ENCODE measurements around the gene ST3GAL4.
"Not testable (repeated sequence)": the region's sequence is repeated elsewhere in the genome, so short reads cannot be mapped to it uniquely, and the experiment has no call there.

Gene ST3GAL4

GRCh38 chr11:126374562-126375300 is 19.2 kb downstream of the ST3GAL4 start:
- not testable (repeated sequence) for H3K4me3 Mint-ChIP-seq; H3K4me1 Mint-ChIP-seq; H3K27me3 Mint-ChIP-seq; H3K36me3 Mint-ChIP-seq (ENCODE audit: low read depth); ATAC-seq; DNase-seq; H3K27ac Mint-ChIP-seq; H3K9me3 Mint-ChIP-seq

DNA sequence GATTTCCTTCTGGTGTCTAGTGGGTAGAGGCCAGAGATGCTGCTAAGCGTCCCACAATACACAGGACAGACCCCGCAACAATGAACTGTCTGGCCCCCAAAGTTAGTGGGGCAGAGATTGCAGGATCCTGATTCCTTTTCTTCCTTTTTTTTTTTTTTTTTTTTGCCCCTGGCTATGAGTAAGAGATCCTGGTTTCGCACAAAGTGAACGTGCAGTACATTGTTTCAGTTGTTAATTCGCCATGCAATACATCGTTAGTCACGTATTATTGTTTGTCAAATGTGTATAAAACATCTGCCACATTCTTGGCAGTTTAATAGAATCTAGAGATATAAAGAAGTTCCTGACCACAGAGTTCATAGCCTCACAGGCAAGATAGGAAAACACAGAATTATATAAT is 20.2 kb downstream of the ST3GAL4 start:
- ATAC-seq (no peak), DNase-seq (no peak)
- no peaks in the 10 kb centered on the region for H3K27me3 Mint-ChIP-seq
- H3K4me3 Mint-ChIP-seq, result no peak overlapping the region
- H3K36me3 Mint-ChIP-seq (ENCODE audit: low read depth), result no peaks in the 10 kb centered on the region
- H3K27ac Mint-ChIP-seq, result no peak overlapping the region
- no peaks in the 10 kb centered on the region for H3K9me3 Mint-ChIP-seq
- no peaks in the 10 kb centered on the region for H3K4me1 Mint-ChIP-seq

- no peaks in the 10 kb centered on the region for H3K27me3 Mint-ChIP-seq
- no peak for ATAC-seq
- no peak overlapping the region for H3K4me3 Mint-ChIP-seq
- no peaks in the 10 kb centered on the region for H3K36me3 Mint-ChIP-seq (ENCODE audit: low read depth)
- no peak for DNase-seq
- no peaks in the 10 kb centered on the region for H3K9me3 Mint-ChIP-seq
- no peaks in the 10 kb centered on the region for H3K4me1 Mint-ChIP-seq
- H3K27ac Mint-ChIP-seq, result no peak overlapping the region
These were observed 23.3 kb downstream of the ST3GAL4 start for GRCh38 chr11:126378763-126379162.

- Mint-ChIP-seq H3K9me3 (no peaks in the 10 kb centered on the region), H3K4me1 (no peaks in the 10 kb centered on the region)
These were observed 25.4 kb downstream of the ST3GAL4 start for GRCh38 chr11:126380909-126381308.

GRCh38 chr11:126381960-126382359 is 26.5 kb downstream of the ST3GAL4 start:
- H3K27me3 Mint-ChIP-seq; H3K4me1 Mint-ChIP-seq; DNase-seq; H3K27ac Mint-ChIP-seq; H3K9me3 Mint-ChIP-seq; H3K36me3 Mint-ChIP-seq (ENCODE audit: low read depth); H3K4me3 Mint-ChIP-seq; ATAC-seq: not testable (repeated sequence)

More at GRCh38 chr11:126380909-126381308, 25.4 kb downstream of the ST3GAL4 start:
- no peak for DNase-seq
- Mint-ChIP-seq H3K4me3 (no peak overlapping the region), H3K27ac (no peak overlapping the region), H3K27me3 (no peaks in the 10 kb centered on the region), H3K36me3 (ENCODE audit: low read depth) (no peaks in the 10 kb centered on the region)
- ATAC-seq, result no peak

DNA sequence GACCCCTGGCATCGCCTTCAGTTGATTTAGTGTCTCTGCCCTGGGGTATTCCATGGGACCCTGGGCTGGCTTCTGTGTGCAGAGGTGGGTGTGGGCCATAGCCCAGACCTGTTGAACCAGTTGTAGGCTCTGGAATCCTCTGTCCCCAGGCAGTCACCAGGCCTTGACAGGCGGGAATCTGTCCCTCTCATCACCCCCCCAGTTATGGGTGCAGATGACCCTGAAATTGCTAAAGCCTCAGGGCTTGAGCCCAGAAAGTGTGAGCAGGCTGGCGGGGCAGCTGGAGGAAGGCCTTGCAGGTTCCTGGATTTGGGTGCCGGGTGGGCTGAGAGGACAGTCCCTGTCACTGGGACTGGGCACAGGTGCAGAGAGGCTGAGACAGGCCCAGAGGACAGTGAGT is 27.2 kb downstream of the ST3GAL4 start:
- DNase-seq; H3K27me3 Mint-ChIP-seq; H3K36me3 Mint-ChIP-seq (ENCODE audit: low read depth); H3K9me3 Mint-ChIP-seq; H3K27ac Mint-ChIP-seq; H3K4me1 Mint-ChIP-seq; H3K4me3 Mint-ChIP-seq; ATAC-seq: not testable (repeated sequence)

GRCh38 chr11:126383339-126384335 is 28.2 kb downstream of the ST3GAL4 start:
- peaks cover 1% of the 10 kb centered on the region for H3K4me1 Mint-ChIP-seq
- H3K9me3 Mint-ChIP-seq, result no peaks in the 10 kb centered on the region
- H3K27ac Mint-ChIP-seq, result no peak overlapping the region
- no peak for ATAC-seq
- H3K27me3 Mint-ChIP-seq, result no peaks in the 10 kb centered on the region
- no peaks in the 10 kb centered on the region for H3K36me3 Mint-ChIP-seq (ENCODE audit: low read depth)
- no peak for DNase-seq
- H3K4me3 Mint-ChIP-seq, result no peak overlapping the region

DNA sequence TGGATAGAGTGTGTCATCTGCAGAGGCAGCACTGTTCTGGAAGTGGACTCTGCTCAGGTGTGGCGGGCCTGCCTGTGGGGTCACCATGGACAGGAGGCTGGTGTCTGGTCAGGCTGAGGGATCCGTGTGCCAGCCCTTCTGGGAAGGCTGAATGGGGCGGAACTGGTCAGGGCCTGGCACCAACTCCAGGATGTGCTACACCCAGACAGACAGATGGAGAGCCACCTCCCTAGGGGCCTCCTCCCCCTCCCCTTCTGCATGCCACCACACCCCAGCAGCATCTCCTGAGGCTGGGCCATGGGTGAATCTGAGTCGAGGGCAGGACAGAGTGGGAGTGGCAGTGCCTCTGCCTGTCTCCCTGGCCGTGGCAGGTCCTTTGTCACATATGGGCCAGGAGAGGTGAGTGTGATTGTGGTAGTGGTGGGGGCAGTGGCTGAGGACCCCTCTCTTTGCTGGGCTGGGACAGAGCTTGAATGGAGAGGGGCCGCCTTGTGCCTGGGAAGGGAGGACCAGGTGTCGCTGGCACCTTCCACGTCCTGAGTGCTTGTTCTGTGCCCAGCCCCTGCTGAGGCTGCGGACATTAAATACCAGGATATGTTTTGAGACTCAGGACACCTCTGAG is 29.1 kb downstream of the ST3GAL4 start:
- no peaks in the 10 kb centered on the region for H3K9me3 Mint-ChIP-seq
- no peaks in the 10 kb centered on the region for H3K27me3 Mint-ChIP-seq
- no peak overlapping the region for H3K4me3 Mint-ChIP-seq
- peaks cover 1% of the 10 kb centered on the region for H3K4me1 Mint-ChIP-seq
- no peak for ATAC-seq
- H3K27ac Mint-ChIP-seq, result no peak overlapping the region
- H3K36me3 Mint-ChIP-seq (ENCODE audit: low read depth), result no peaks in the 10 kb centered on the region
- DNase-seq, result no peak

GRCh38 chr11:126385991-126386728 is 30.7 kb downstream of the ST3GAL4 start:
- DNase-seq (no peak), ATAC-seq (no peak)
- Mint-ChIP-seq H3K27ac (no peak overlapping the region), H3K4me3 (no peak overlapping the region), H3K9me3 (no peaks in the 10 kb centered on the region), H3K4me1 (peaks cover 1% of the 10 kb centered on the region), H3K36me3 (ENCODE audit: low read depth) (no peaks in the 10 kb centered on the region), H3K27me3 (no peaks in the 10 kb centered on the region)

DNA sequence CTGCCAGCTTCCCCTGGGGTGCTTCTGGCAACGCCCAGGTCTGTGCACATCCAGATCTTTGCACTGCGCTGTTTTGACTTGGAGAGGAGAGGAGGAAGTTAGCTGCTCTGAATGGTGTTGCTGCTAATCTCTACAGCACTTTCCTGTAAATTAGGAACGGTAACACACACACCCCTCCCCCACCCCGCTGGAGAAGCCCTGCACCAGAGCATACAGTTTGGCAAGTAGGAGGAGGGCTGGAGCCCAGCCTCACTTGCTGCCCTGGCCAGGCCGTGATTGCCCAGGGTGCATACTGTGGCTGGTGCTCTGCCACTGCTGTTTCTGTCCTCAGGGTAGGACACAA is 31.2 kb downstream of the ST3GAL4 start:
- not testable (repeated sequence) for H3K4me1 Mint-ChIP-seq; H3K9me3 Mint-ChIP-seq; H3K4me3 Mint-ChIP-seq; H3K27ac Mint-ChIP-seq; H3K36me3 Mint-ChIP-seq (ENCODE audit: low read depth); DNase-seq; ATAC-seq; H3K27me3 Mint-ChIP-seq

DNA sequence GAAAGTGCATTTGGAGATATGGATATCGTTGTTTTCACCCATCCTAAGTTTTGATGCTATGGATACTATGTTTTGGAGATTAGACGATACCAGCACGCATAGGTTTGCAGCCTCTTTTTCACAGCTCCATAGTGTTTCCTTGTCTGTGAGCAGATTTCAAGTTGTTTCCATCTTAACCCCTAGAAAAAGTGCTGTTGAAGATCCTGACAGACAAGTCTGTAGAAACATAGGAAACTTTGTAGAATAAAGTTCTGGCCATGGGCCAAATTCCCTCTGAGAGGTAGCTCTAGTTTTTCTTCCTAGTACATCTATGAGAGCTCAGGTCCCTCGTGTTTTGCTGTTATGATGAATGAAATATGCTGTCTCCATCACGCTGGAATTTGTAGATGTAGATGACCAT is 32.4 kb downstream of the ST3GAL4 start:
- Mint-ChIP-seq H3K4me3 (no peak overlapping the region), H3K27ac (no peak overlapping the region), H3K36me3 (ENCODE audit: low read depth) (no peaks in the 10 kb centered on the region)

DNA sequence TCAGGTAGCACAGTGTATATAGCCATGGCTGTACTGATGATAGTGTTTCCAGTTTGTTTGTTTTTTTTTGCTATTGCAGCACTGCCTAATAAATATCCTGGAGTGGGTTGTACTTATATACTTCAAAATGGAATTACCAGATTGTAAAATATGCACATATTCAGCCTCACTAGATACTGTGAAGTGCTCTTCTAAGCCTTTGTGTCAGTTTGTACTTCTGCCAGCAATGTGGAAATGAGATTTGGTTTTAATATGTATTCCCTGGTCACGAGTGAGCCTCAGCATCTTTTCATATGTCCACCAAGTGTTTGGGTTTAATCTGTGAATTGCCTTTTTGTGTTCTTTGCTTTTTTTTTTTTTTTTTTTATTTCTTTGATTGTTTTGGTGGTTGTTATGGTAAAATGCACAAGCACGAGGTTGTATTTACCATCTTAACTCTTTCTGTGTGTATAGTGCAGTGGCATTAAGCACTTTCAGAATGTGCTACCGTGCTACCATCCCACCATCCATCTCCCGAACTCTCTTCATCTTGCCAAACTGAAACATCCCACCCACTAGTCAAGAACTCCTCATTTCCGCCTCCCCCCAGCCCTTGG is 34.9 kb downstream of the ST3GAL4 start:
- no peak for ATAC-seq
- Mint-ChIP-seq H3K9me3 (no peaks in the 10 kb centered on the region), H3K36me3 (ENCODE audit: low read depth) (no peaks in the 10 kb centered on the region), H3K4me1 (peaks cover 5% of the 10 kb centered on the region), H3K4me3 (no peak overlapping the region), H3K27ac (no peak overlapping the region), H3K27me3 (no peaks in the 10 kb centered on the region)
- DNase-seq, result no peak

More for the DNA sequence above, 32.4 kb downstream of the ST3GAL4 start:
- no peaks in the 10 kb centered on the region for H3K9me3 Mint-ChIP-seq
- H3K4me1 Mint-ChIP-seq, result peaks cover 5% of the 10 kb centered on the region
- ATAC-seq, result no peak
- no peak for DNase-seq
- H3K27me3 Mint-ChIP-seq, result no peaks in the 10 kb centered on the region

DNA sequence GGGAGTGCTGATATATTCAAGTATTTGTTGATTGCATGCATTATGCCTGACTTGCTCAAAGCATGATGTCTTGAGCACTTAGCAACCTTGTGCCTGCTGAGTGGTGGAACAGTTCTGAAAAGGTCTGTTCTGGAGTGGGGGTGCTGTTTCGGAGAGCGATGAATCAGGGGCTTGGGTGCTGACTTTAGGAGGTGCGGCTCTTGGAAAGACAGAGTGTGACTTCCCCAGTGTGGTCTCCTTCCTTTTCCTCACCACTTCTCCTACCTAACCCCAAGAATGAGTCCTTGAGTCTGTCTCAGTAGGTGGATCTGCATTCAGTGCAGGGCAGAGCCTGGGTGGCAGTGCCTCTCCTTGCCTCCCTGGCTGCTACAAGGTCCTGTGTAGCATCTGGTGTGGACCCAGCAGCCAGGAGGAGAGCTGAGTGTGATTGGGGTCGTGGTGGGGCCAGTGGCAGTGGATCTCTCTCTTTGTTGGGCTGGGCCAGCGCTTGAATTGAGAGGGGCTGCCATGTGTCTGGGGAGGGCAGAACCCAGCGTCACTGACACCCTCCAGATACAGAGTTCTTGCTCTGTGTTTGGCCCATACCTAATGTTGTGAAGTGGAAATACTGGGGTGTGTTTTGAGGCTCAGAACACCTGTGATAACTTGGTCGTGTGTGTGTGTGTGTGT is 35.9 kb downstream of the ST3GAL4 start:
- ATAC-seq (no peak), DNase-seq (no peak)
- peaks cover 5% of the 10 kb centered on the region for H3K4me1 Mint-ChIP-seq
- no peaks in the 10 kb centered on the region for H3K36me3 Mint-ChIP-seq (ENCODE audit: low read depth)
- H3K27ac Mint-ChIP-seq, result no peak overlapping the region
- no peaks in the 10 kb centered on the region for H3K9me3 Mint-ChIP-seq
- no peaks in the 10 kb centered on the region for H3K27me3 Mint-ChIP-seq
- H3K4me3 Mint-ChIP-seq, result no peak overlapping the region

Data from activated naive CD8-positive, alpha-beta T cell treated with anti-CD3 and anti-CD28 coated beads, Interleukin-2, amount 50 U/mL, for 24 hours (primary cell).